ENCODE results near the gene ZFPM1. TPM values are rescaled to one million over a fixed set of nuclear protein-coding genes. Genes with fewer than 3 reads are reported as not detected.

ZFPM1 gene
- total RNA-seq, 2 experiments from 2014 or later, result 15.8 to 19.3 TPM

GRCh38 chr16:88504489-88505404, 51.7 kb downstream of the ZFPM1 start:
- Mint-ChIP-seq H3K4me3 (no peak overlapping the region), H3K27me3 (ENCODE audit: low read depth) (no peaks in the 10 kb centered on the region), H3K36me3 (ENCODE audit: low read depth) (peaks cover 4% of the 10 kb centered on the region), H3K27ac (no peak overlapping the region), H3K4me1 (ENCODE audit: low read depth) (peaks cover 10% of the 10 kb centered on the region), H3K9me3 (ENCODE audit: insufficient read depth) (no peaks in the 10 kb centered on the region)
- ATAC-seq, result no peak
- ChIA-PET CTCF (interaction anchor here (1.0 kb wide), 1 partner anchor 55 kb away, joined by 3 read pairs; no protein-coding TSS in a partner anchor), POLR2A (no interaction called here)
- DNase-seq, result no peak

GRCh38 chr16:88505405-88506082, 52.5 kb downstream of the ZFPM1 start:
- Mint-ChIP-seq H3K36me3 (ENCODE audit: low read depth) (peaks cover 4% of the 10 kb centered on the region), H3K4me3 (no peak overlapping the region), H3K27ac (no peak overlapping the region), H3K9me3 (ENCODE audit: insufficient read depth) (no peaks in the 10 kb centered on the region), H3K4me1 (ENCODE audit: low read depth) (peaks cover 10% of the 10 kb centered on the region), H3K27me3 (ENCODE audit: low read depth) (no peaks in the 10 kb centered on the region)
- ChIA-PET CTCF (no interaction called here), POLR2A (no interaction called here)
- peak; percentile 61 for DNase-seq
- ATAC-seq, result peak; percentile 35

DNA sequence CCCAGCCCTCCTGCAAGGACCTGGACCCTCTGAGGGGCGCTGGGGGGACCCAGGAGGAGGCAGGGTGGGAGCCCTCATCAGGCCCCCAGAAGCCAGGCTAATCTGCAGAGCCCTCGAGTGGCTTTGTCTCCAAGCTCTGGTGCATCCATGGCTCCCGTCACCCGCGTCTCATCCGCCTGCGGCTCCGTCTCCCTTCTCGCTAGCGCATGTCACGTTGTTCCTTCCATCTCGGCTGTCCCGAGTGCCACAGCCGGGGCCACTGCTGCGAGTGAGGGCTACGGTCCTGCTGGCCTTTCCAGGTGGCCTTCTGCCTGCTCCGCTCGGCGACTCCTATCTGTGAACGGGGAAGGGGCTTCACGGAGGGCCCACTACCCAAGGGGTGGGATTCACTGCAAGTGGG, 53.6 kb downstream of the ZFPM1 start:
- Mint-ChIP-seq H3K27me3 (ENCODE audit: low read depth) (no peaks in the 10 kb centered on the region), H3K27ac (no peak overlapping the region), H3K9me3 (ENCODE audit: insufficient read depth) (no peaks in the 10 kb centered on the region), H3K4me1 (ENCODE audit: low read depth) (peaks cover 10% of the 10 kb centered on the region), H3K36me3 (ENCODE audit: low read depth) (no peaks in the 10 kb centered on the region), H3K4me3 (no peak overlapping the region)
- no peak for ATAC-seq
- ChIA-PET CTCF (no interaction called here), POLR2A (interaction anchor here (0.6 kb wide), 1 partner anchor 13 kb away, joined by 3 read pairs; no protein-coding TSS in a partner anchor)
- DNase-seq, result no peak

DNA sequence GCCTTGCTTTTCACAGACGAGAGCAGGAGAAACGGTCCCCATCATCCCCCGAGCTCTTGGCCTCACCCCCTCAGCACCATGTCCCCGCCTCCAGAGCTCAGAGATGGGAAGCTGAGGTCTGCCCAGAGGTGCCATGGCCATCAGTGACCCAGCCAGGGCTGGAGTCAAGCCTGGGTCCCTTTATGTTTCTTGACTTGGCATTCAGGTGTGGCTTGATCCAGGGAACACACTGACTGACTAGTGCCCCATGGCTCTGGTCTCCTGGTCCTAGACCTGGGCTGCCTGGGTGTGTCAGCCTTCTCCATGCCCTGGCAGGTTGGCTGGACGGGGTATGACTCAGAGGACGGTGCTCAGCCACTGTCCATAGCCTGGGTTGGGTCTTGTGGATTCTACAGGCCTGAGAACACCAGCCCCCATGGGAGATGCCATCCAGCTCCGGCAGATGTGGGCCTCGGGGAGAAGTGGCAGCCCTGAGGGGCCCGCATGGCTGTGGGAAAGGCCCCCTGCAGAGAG, 54.2 kb downstream of the ZFPM1 start:
- H3K9me3 Mint-ChIP-seq (ENCODE audit: insufficient read depth), result no peaks in the 10 kb centered on the region

GRCh38 chr16:88508376-88508867, 55.3 kb downstream of the ZFPM1 start:
- peaks cover 9% of the 10 kb centered on the region for H3K4me1 Mint-ChIP-seq (ENCODE audit: low read depth)
- no peaks in the 10 kb centered on the region for H3K9me3 Mint-ChIP-seq (ENCODE audit: insufficient read depth)
- H3K4me3 Mint-ChIP-seq, result no peak overlapping the region
- H3K36me3 Mint-ChIP-seq (ENCODE audit: low read depth), result no peaks in the 10 kb centered on the region
- H3K27me3 Mint-ChIP-seq (ENCODE audit: low read depth), result no peaks in the 10 kb centered on the region
- POLR2A ChIA-PET, result no interaction called here
- ATAC-seq, result no peak
- CTCF ChIA-PET, result no interaction called here
- H3K27ac Mint-ChIP-seq, result no peak overlapping the region
- no peak for DNase-seq

More for the DNA sequence above, 54.2 kb downstream of the ZFPM1 start:
- Mint-ChIP-seq H3K27me3 (ENCODE audit: low read depth) (no peaks in the 10 kb centered on the region), H3K36me3 (ENCODE audit: low read depth) (no peaks in the 10 kb centered on the region), H3K4me1 (ENCODE audit: low read depth) (peaks cover 10% of the 10 kb centered on the region), H3K27ac (no peak overlapping the region), H3K4me3 (no peak overlapping the region)
- no peak for ATAC-seq
- POLR2A ChIA-PET, result interaction anchor here (0.6 kb wide), 1 partner anchor 13 kb away, joined by 3 read pairs; no protein-coding TSS in a partner anchor
- CTCF ChIA-PET, result no interaction called here
- no peak for DNase-seq

GRCh38 chr16:88508868-88509748, 56.0 kb downstream of the ZFPM1 start:
- no peak overlapping the region for H3K4me3 Mint-ChIP-seq
- H3K27me3 Mint-ChIP-seq (ENCODE audit: low read depth), result no peaks in the 10 kb centered on the region
- no peaks in the 10 kb centered on the region for H3K9me3 Mint-ChIP-seq (ENCODE audit: insufficient read depth)
- no peaks in the 10 kb centered on the region for H3K36me3 Mint-ChIP-seq (ENCODE audit: low read depth)
- no peak for ATAC-seq
- no peak for DNase-seq
- H3K27ac Mint-ChIP-seq, result no peak overlapping the region
- peaks cover 2% of the 10 kb centered on the region for H3K4me1 Mint-ChIP-seq (ENCODE audit: low read depth)
- CTCF ChIA-PET, result no interaction called here
- POLR2A ChIA-PET, result interaction anchor here (0.5 to 0.6 kb wide), 2 partner anchors 12 to 780 kb away, joined by 3 read pairs; no protein-coding TSS in a partner anchor

GRCh38 chr16:88509749-88510069, 56.6 kb downstream of the ZFPM1 start:
- ATAC-seq, result no peak
- H3K27me3 Mint-ChIP-seq (ENCODE audit: low read depth), result no peaks in the 10 kb centered on the region
- CTCF ChIA-PET, result no interaction called here

DNA sequence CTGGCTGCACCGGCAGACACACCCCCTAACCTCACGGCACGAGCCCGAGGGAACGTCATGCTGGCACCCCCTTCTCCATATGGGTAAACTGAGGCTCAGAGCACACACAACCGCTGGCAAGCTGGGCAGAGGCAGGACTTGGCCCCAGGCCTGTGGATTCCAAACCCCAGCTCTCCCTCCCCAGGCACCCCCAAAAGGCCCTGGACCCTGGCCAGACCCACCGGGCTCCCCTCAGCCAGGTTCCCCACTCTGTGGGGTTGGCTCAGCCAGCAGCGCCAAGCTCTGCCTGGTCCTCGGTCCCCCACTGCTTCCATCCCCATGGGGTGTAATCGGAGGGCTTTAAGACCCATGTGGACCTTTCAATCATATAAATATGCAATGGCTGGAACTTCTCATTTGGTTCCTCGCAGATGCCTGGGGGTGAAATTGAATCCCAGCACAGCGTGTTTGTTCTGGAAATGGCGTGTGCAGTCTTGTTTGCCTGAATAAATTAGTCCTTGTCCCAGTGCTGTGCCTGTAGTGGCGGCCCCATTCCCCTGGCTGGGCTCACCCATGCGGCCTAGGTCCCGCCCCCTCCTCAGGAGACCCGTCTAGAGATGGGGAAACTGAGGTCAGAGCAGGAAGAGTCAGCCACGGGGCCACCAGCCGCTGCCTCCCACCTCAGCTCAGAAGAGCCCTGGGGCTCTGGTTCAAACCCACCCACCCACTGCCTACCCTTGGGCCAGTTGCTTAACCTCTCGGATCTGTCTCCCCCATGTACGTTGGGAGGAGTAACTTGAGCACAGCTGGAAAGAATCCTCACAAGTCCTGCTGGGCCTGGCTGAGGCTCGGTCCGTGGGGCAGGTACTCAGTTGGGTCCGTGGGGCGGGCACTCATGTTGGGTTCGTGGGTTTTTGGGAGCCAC, 57.3 kb downstream of the ZFPM1 start:
- CTCF ChIA-PET, result no interaction called here
- no peaks in the 10 kb centered on the region for H3K36me3 Mint-ChIP-seq (ENCODE audit: low read depth)

More at GRCh38 chr16:88509749-88510069, 56.6 kb downstream of the ZFPM1 start:
- H3K9me3 Mint-ChIP-seq (ENCODE audit: insufficient read depth), result no peaks in the 10 kb centered on the region
- no peaks in the 10 kb centered on the region for H3K36me3 Mint-ChIP-seq (ENCODE audit: low read depth)
- H3K27ac Mint-ChIP-seq, result no peak overlapping the region
- POLR2A ChIA-PET, result interaction anchor here (0.5 to 0.6 kb wide), 2 partner anchors 11 to 780 kb away, joined by 3 read pairs; no protein-coding TSS in a partner anchor
- DNase-seq, result no peak
- H3K4me1 Mint-ChIP-seq (ENCODE audit: low read depth), result peaks cover 2% of the 10 kb centered on the region
- H3K4me3 Mint-ChIP-seq, result no peak overlapping the region

GRCh38 chr16:88511060-88511459, 58.0 kb downstream of the ZFPM1 start:
- peaks cover 3% of the 10 kb centered on the region for H3K36me3 Mint-ChIP-seq (ENCODE audit: low read depth)
- H3K27ac Mint-ChIP-seq, result no peak overlapping the region
- CTCF ChIA-PET, result no interaction called here

More for the DNA sequence above, 57.3 kb downstream of the ZFPM1 start:
- ATAC-seq (no peak), DNase-seq (no peak)
- Mint-ChIP-seq H3K27me3 (ENCODE audit: low read depth) (no peaks in the 10 kb centered on the region), H3K4me3 (no peak overlapping the region), H3K9me3 (ENCODE audit: insufficient read depth) (no peaks in the 10 kb centered on the region), H3K27ac (no peak overlapping the region), H3K4me1 (ENCODE audit: low read depth) (no peaks in the 10 kb centered on the region)
- POLR2A ChIA-PET, result no interaction called here

DNA sequence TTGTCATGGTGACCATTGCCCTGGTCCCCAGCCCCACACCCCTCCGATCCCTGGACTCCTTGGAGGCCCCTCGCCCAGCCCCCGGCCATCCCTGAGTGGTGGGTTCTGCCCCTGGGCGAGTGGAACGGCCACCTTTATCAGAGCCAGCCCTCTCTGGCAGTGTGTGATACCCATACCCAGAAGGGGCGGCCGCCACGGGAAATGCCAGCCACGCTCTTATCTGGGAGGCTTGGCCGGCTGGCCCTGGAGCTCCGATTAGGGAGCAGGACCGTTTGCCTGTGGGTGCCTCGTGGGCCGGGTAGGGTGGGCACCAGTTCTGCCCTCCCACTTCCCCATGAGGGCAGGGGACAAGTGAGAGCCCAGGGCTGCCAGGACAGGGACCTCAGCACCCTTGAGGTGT, 58.8 kb downstream of the ZFPM1 start:
- no peak for DNase-seq
- Mint-ChIP-seq H3K4me3 (no peak overlapping the region), H3K4me1 (ENCODE audit: low read depth) (no peaks in the 10 kb centered on the region), H3K27me3 (ENCODE audit: low read depth) (no peaks in the 10 kb centered on the region), H3K9me3 (ENCODE audit: insufficient read depth) (no peaks in the 10 kb centered on the region), H3K36me3 (ENCODE audit: low read depth) (peaks cover 3% of the 10 kb centered on the region), H3K27ac (no peak overlapping the region)
- no peak for ATAC-seq
- CTCF ChIA-PET, result no interaction called here
- POLR2A ChIA-PET, result no interaction called here

More at GRCh38 chr16:88511060-88511459, 58.0 kb downstream of the ZFPM1 start:
- no peak for DNase-seq
- no peaks in the 10 kb centered on the region for H3K4me1 Mint-ChIP-seq (ENCODE audit: low read depth)
- no peaks in the 10 kb centered on the region for H3K27me3 Mint-ChIP-seq (ENCODE audit: low read depth)
- POLR2A ChIA-PET, result no interaction called here
- no peak overlapping the region for H3K4me3 Mint-ChIP-seq
- ATAC-seq, result no peak
- H3K9me3 Mint-ChIP-seq (ENCODE audit: insufficient read depth), result no peaks in the 10 kb centered on the region
